GM06990 (cell line): Measurements from ENCODE around the gene CYP2W1.
A peak's percentile ranks its signal among the peaks of the same experiment; 100 is the strongest.

Experiments
- DNase-seq: peaks from one replicate; pipeline ENCODE4 v3.0.0-alpha.2; 2011; ENCODE audit not compliant: insufficient read length; ENCODE audit errors: extremely low read depth
- H3K27me3 ChIP-seq: replicated peaks from 2 replicates; pipeline ENCODE4 v1.6.0; 2011; ENCODE audit warnings: low read length; ENCODE audit not compliant: control insufficient read depth, insufficient read depth
- H3K36me3 ChIP-seq: 2 replicates; pipeline ENCODE4 v1.5.1; 2011; ENCODE audit warnings: low read length; ENCODE audit not compliant: control insufficient read depth, insufficient read depth
- H3K4me3 ChIP-seq: replicated peaks from 2 replicates; pipeline ENCODE4 v1.5.1; 2011; ENCODE audit warnings: low read depth, mild to moderate bottlenecking, control low read depth, low read length
- CTCF ChIP-seq: IDR thresholded peaks from 2 replicates; pipeline ENCODE4 v1.5.1; 2011; ENCODE audit warnings: low read length, control low read depth, mild to moderate bottlenecking, inconsistent platforms; ENCODE audit not compliant: insufficient read depth, poor library complexity, severe bottlenecking

Gene CYP2W1

GRCh38 chr7:983004-983615 lies at the start of gene CYP2W1:
Gene CYP2W1, plus strand, starts transcription at chr7:983181. Its CDS starts 31 bp downstream, at chr7:983212.
- Histone ChIP-seq H3K27me3 (no peaks in the 10 kb centered on the region; the same call in 1 of the 2 replicates), H3K36me3 (no peaks in the 10 kb centered on the region), H3K4me3 (no peak within 1 kb of the TSS)
- no peak for TF ChIP-seq CTCF
- no peak for DNase-seq

GRCh38 chr7:934469-935163 lies 48.4 kb upstream of the CYP2W1 start:
- no peak for TF ChIP-seq CTCF
- no peak overlapping the region for H3K4me3 ChIP-seq
- no peak for DNase-seq
- H3K36me3 ChIP-seq: peaks cover 3% of the 10 kb centered on the region
- H3K27me3 ChIP-seq: no peaks in the 10 kb centered on the region

- Histone ChIP-seq H3K27me3 (no peaks in the 10 kb centered on the region), H3K36me3 (peaks cover 3% of the 10 kb centered on the region), H3K4me3 (no peak overlapping the region)
- no peak for TF ChIP-seq CTCF
- no peak for DNase-seq
Measured at GRCh38 chr7:935164-935873, 47.7 kb upstream of the CYP2W1 start.

GRCh38 chr7:935874-936385 lies 47.1 kb upstream of the CYP2W1 start:
- no peak overlapping the region; the same call in 1 of the 2 replicates for H3K4me3 ChIP-seq
- DNase-seq: no peak
- H3K36me3 ChIP-seq: peaks cover 3% of the 10 kb centered on the region
- H3K27me3 ChIP-seq: no peaks in the 10 kb centered on the region
- no peak for TF ChIP-seq CTCF

GRCh38 chr7:936386-937054 lies 46.5 kb upstream of the CYP2W1 start:
- TF ChIP-seq CTCF: no peak
- H3K27me3 ChIP-seq: no peaks in the 10 kb centered on the region
- H3K36me3 ChIP-seq: peaks cover 3% of the 10 kb centered on the region
- H3K4me3 ChIP-seq: no peak overlapping the region; the same call in 1 of the 2 replicates
- DNase-seq: peak; percentile 86
